ENCODE measurements around the gene OBSCN.
"Not testable (repeated sequence)": the region's sequence is repeated elsewhere in the genome, so short reads cannot be mapped to it uniquely, and the experiment has no call there.

The OBSCN gene

GRCh38 chr1:228214921-228215662 lies 7.2 kb downstream of the OBSCN start:
- no peak for DNase-seq

GRCh38 chr1:228215663-228216116 lies 7.8 kb downstream of the OBSCN start:
- no peak for DNase-seq

GRCh38 chr1:228216371-228217320 lies 8.8 kb downstream of the OBSCN start:
- no peak for DNase-seq

GRCh38 chr1:228217551-228218344 lies 9.9 kb downstream of the OBSCN start:
- DNase-seq, result no peak

- DNase-seq, result no peak
Measured at GRCh38 chr1:228218513-228219244, 10.8 kb downstream of the OBSCN start.

- no peak for DNase-seq
Measured at GRCh38 chr1:228219245-228219961, 11.6 kb downstream of the OBSCN start.

GRCh38 chr1:228219962-228220780 lies 12.3 kb downstream of the OBSCN start:
- no peak for DNase-seq

GRCh38 chr1:228221097-228221496 lies 13.3 kb downstream of the OBSCN start:
- DNase-seq, result not testable (repeated sequence)

- DNase-seq, result no peak
Measured at GRCh38 chr1:228222548-228222947, 14.7 kb downstream of the OBSCN start.

- DNase-seq, result no peak
Measured at GRCh38 chr1:228224198-228225164, 16.6 kb downstream of the OBSCN start.

GRCh38 chr1:228225165-228225710 lies 17.4 kb downstream of the OBSCN start:
- DNase-seq, result no peak

GRCh38 chr1:228225740-228226139 lies 17.9 kb downstream of the OBSCN start:
- no peak for DNase-seq

GRCh38 chr1:228226141-228226874 lies 18.5 kb downstream of the OBSCN start:
- no peak for DNase-seq

- DNase-seq, result peak; percentile 61
Measured at GRCh38 chr1:228226956-228227791, 19.3 kb downstream of the OBSCN start.

- DNase-seq, result not testable (repeated sequence)
Measured at GRCh38 chr1:228228147-228228546, 20.3 kb downstream of the OBSCN start.

- peak; percentile 75 for DNase-seq
Measured at GRCh38 chr1:228228601-228229074, 20.8 kb downstream of the OBSCN start.

- no peak for DNase-seq
Measured at GRCh38 chr1:228231189-228231588, 23.3 kb downstream of the OBSCN start.

All from MV-4-11 (cell line).